Measurements from ENCODE around the gene SNX1.

The SNX1 gene

DNA sequence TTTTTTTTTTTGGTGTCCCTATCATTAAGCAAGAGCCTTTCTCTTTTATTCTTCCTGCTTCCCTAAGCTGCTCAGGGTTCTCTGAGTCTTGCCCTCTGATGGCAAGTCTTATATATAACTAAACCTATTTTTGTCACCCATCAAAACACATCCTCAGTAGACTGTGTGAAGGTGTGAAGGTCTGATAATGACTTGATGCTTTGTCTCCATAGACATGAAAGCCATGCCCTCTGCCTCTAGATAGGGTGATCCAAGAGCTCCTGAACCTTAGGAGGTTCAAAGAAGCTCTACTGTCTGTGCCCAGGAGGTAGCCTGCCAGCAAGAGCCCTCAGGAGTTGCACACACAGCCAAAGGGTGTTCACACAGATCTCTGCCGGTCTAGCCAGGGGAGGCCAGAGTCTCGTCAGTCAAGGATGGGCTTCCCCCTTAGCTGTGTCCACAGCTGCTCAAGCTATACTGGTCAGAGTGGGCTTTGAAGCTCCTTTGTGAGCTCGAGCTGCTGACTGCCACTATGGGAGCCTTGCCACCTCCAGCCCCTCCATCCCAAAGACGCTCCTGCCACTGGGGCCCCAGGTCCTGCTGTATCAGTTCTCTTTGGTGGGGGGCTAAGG, 42.7 kb downstream of the SNX1 start:
- H3K4me3 ChIP-seq: no peak overlapping the region
- H3K27ac ChIP-seq: no peak overlapping the region

DNA sequence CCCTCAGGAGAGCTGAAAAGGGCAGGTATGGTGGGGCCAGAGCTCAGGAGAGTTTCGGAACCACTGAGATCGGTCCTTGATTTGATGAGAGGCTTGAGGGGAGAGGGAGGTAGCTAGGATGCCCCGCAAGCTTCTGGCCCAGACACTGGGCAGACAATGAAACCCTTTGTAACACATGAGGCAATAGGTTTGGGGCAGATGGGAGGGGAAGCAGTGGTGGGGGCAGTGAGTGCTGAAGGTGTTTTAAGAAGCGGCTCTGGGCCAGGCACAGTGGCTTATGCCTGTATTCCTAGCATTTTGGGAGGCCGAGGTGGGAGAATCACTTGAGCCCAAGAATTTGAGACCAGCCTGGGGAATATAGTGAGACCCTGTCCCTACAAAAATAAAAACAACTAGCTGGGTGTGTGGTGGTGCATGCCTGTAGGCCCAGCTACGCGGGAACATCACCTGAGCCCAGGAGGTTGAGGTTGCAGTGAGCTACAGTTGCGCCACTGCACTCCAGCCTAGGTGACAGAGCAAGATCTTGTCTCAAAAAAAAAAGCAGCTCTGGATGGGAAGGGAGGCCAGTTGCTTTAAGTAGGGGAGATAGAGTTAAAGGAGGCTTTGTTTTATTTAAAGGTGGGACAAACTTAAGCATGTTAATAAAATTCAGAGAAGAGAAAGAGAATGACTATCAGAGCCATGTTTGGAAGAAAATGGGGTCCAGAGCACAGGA, 46.2 kb downstream of the SNX1 start:
- Histone ChIP-seq H3K4me3 (no peak overlapping the region), H3K27ac (no peak overlapping the region)

DNA sequence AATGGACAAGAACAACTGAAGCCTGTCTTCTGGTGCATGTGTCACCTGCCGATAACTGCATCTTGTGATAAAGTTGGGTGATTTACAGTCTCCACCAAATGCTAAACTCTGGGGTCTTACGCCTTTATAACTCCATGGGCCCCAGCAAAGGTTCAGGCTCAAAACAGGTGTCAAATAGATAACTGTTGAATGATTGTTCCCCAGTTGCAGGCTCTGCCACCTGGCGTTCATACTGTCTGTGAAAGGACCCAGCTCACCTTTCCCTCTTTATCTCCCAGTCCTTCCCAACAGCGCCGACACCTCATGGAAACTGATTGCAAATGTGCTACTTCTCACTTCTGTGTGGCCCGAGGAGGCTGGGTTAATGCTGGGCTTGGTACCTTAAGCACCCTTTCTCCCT, 47.5 kb downstream of the SNX1 start:
- Histone ChIP-seq H3K4me3 (no peak overlapping the region), H3K27ac (no peak overlapping the region)

DNA sequence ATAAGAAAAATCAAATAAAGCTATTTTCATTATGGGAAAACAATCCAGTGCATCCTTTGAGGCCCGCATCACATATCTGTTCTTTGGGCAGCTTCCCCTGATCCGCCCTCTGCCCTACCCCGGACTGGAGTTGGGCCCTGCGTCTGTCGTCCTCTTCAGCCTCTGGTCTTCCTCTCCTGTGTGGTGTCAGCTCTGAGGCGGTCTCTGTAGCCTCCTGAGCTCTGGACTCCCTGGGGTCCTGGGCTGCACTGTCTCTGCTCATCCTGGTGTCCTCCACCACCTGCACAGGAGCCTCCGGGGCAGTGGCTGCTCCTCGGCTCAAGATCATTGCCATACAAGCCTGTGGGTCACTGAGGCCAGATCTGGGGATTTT, 48.4 kb downstream of the SNX1 start:
- Histone ChIP-seq H3K27ac (peak overlapping the region in 1 of 21 experiments; percentile 35), H3K4me3 (no peak overlapping the region)

DNA sequence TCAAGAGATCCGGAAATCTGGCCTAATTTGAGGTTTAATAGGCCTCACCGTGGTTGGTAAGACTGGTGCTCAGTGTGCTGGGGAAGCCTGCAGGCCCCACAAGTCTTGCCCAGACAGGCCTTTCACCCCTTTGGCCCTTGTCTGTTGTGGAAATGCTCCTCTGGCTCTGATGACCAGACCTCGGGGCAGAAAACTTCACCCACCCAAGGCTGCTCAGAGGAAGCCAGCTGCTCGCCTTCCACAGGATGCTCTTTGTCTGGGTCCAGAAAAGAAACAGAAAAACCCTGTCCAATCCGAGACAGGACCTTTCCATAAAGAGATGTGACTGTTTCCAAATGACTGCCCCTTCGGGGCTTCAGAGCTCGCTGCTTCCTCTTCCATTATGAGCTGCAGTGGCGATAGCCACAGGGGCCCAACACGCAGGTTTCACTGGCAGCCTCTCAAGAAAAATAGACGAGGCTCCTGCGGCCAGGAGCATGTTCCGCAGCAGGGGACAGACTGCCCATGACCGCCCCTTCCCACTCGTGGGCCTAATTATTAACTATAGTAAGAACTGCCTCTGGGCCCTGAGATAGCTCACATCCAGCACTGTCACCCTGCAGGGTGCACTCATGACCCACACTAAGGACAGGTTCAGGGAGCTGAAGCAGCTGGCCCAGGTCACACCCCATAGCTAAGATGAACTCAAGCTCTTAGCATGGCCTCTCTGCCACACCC, 48.9 kb downstream of the SNX1 start:
- Histone ChIP-seq H3K4me3 (no peak overlapping the region), H3K27ac (no peak overlapping the region)

DNA sequence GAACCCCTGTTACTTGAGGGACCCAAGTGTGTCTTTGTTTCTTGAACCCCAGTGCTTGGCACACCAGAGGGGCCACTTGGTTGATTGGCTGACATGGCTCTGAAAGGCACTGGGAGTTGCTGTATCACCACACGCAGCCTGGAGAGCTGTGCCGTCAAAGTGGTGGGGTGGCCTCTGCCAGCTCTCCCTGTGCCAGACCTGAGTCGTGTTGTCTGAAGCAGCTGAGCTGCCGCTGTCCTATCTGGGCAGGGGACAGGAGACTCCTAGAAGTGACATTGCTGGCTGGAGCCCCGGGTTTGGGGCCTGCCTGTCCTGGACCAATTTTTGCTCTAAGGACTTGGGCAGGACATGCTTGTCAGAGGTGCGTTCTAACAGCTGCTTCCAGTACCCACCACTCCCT, 50.3 kb downstream of the SNX1 start:
- Histone ChIP-seq H3K27ac (no peak overlapping the region), H3K4me3 (no peak overlapping the region)

DNA sequence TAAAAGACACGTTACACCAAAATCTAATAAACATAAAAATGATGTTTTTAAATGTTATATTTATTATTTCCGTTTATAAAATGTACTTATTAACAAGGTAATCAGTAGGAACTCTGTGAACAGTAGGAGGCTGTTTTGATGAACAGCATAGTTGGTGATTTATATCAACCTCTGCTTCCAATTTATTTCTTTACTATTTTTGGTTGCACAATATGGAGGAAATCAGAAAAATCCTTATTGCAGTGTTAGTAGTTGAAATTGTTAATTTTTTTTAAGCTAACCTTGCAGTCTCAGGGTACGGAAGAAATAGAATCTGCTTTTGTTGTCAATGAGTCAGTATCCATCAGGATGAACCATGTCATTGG, 50.7 kb downstream of the SNX1 start:
- H3K27ac ChIP-seq: no peak overlapping the region
- no peak overlapping the region for H3K4me3 ChIP-seq

DNA sequence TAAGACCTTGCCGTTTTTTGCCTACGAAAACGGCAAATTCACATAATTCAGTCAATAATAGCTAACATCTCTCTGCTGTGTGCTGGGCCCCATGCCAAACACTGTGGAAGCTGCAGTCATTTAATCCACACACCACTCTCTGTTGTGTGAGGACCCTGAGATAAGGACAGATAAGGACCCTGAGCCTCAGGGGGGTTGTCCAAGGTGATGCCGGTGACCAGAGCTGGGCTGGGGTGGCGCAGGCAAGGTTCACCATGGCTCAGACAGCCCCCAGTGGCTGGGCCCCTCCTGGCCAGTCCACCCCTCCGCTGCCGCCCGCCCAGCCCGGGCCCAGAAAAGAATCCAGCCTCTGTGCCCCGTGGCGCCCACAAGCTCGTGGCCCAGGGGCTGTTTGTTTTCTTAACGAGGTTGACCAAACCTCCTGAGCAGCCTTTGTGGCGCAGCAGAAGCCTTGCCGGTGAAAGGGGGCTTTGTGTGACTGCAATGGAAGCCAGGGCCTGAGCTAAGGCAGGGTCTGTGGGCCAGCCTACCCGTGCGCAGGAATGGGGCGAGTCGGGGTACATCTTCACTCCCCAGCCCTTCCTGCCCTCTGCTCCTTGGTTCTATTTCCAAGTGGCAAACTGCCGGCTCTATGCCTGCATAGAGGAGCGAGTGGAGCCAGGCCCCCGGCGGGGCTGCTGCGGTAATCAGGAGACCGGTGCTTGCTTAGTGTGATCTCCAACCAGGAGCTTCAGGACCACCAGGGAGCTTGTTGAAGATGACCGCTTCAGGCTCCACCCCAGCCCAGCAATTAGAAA, 51.3 kb downstream of the SNX1 start:
- Histone ChIP-seq H3K27ac (no peak overlapping the region), H3K4me3 (no peak overlapping the region)

DNA sequence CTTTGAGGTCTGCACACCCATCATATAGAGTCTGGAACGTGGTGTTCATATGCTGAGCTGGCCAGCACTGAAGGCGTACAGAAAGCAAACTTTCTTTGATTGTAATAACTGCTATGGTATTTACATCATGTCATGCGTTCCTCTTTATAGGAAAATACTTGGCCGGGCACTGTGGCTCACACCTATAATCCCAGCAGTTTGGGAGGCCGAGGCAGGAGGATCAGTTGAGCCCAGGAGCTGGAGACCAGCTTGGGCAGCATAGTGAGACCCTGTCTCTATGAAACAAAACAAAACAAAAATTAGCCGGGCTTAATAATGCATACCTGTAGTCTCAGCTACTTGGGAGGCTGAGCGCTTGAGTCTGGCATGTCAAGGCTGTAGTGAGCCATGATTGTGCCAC, 52.4 kb downstream of the SNX1 start:
- no peak overlapping the region for H3K27ac ChIP-seq

DNA sequence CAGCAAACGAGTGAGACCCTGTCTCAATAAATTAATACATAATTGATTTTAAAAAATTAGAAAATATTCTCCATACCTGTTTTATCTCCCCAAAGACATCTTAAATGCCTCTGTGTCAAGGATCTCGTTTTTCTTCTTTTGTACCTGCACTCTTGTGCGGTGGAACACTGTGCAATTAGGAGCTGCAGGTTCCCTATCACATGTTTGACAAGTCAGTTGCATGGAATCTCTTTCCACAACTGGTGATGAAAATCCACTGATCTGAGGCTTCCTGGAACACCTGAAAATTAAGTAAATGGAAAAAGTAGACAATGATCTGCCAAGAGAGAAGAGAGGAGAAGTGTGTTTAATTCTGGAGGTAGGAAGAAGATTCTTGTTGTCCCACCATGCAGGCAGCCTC, 52.8 kb downstream of the SNX1 start:
- H3K4me3 ChIP-seq: no peak overlapping the region
- H3K27ac ChIP-seq: no peak overlapping the region

More for the DNA sequence above, 52.4 kb downstream of the SNX1 start:
- H3K4me3 ChIP-seq: no peak overlapping the region

DNA sequence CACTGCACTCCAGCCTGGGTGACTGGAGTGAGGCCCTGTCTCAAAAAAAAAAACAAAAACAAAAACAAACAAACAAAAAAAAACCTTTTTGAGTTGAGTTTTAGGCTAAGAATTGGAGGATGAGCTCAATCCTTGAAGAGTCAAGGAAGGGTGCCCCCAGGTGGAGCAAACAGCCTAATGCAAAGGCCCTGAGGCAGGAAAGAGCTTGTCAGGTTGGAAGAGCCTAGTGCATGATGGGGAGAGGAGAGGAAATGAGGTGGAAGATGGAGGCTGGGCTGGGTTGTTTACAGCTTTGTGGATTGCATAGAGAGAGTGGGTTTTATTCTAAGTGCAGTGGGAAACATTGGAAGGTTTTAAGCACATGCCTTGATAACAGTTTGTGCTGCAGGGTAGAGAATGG, 53.6 kb downstream of the SNX1 start:
- no peak overlapping the region for H3K27ac ChIP-seq
- H3K4me3 ChIP-seq: no peak overlapping the region

DNA sequence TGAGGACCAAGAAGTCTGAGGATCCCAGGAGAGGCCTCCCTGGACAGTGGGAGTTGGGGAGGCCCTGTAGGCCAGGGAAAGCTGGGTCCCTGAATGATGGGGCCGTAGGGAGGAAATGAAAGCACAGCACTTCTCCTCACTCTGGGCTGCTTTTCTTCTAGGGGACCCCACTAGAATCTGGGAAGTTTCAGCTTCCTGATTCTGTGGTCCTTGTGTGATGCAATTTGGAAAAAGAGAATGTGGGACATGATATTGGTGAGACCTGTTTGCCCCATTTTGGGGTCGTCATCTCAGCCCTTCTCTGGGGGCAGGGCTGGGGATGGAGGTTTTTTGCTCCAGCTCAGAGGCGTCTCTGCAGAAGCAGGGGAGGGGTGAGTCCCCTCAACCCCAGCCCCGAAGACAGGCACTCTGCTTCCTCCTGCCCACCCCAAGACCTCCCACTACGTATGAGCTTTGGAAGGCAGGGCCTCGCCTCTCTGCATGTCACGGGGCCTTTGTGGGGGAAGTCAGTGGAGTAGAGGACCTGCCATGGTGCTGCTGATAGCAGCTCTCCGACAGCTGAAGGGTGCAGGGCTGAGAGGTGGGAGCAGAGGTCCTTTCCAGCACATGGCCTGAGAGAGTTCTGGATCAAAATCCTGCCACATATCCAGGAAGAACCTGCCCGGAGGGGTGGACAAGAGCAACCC, 54.3 kb downstream of the SNX1 start:
- H3K4me3 ChIP-seq: no peak overlapping the region
- H3K27ac ChIP-seq: no peak overlapping the region

DNA sequence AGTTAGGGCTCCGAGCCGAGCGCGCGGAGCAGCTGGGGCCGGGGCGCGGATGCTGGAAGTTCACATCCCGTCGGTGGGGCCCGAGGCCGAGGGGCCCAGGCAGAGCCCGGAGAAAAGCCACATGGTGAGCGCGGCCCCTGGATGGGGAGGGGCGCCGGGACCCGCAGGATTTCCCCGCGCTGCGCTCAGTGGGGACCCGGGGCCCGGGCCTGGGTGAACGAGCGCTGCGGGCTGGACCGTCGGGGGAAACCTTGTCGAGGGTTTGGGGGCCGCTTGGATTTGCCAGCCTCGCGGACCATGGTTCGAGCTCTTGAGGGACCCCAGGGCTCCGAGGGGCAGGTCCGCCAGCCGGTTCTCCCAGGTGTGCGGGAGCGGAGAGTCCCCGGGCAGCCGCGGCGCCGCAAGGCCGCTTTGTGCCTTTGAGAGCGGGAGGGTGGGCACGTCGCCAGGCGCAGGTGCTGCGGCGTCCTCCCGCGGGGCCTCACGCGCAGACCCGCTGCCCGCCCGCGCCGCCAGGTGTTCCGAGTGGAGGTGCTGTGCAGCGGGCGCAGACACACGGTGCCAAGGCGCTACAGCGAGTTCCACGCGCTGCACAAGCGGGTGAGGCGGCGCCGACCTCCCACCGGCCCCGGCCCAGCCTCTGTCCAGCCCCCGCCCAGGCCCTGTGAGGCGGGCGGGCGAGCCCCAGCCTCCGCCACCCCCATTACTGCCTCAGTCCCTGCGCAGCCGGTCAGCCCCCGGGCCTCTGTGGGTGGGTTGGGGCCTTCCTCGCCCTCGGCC, 56.1 kb downstream of the SNX1 start, which contains the start of gene SNX22:
TSS of gene SNX22 (plus strand) at position 5 of the 780 bp plus-strand sequence. CDS start at position 50, 45 bp downstream.
- Histone ChIP-seq H3K4me3 (peak within 1 kb of the TSS; percentile 16 to 44 (median 37)), H3K27ac (peak within 1 kb of the TSS in 1 of 21 experiments; percentile 10)

DNA sequence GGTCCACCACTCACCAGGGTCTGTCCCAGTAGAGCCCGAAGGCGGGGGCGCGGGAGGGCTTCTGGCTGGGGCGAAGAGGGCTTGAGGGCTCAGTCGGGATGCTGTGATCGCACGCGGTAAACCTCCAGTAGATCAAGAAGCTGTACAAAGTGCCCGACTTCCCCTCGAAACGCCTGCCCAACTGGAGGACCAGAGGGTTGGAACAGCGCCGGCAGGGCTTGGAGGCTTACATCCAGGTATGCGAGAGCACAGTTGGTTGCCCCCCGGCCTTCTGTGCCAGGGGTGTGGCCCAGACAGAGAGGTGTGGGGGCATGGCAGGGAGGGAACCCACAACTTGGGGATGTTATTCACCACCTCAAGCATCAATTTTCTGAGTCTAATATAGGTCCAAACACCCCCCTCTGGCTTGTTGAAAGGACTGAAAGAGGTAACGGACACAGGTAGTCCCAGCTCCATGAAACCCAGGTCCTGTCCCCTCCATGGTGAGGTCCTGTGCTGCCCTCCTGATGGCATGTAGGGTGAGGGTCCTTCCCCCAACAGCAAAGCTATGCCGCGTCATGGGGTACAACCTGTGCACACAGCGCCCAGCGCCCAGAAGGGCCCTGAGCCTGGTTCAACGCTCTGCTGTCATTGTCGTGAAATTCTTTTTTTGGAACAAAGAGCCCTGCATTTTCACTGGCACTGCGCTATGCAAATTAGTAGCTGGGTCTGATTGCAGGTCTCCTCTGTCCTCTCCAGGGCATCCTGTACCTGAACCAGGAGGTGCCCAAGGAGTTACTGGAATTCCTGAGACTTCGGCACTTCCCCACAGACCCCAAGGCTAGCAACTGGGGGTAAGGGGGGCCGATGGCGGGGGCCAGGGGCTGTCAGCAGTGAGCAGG, 57.0 kb downstream of the SNX1 start:
- Histone ChIP-seq H3K4me3 (peak overlapping the region; percentile 16 to 44 (median 37)), H3K27ac (peak overlapping the region in 1 of 21 experiments; percentile 0)

DNA sequence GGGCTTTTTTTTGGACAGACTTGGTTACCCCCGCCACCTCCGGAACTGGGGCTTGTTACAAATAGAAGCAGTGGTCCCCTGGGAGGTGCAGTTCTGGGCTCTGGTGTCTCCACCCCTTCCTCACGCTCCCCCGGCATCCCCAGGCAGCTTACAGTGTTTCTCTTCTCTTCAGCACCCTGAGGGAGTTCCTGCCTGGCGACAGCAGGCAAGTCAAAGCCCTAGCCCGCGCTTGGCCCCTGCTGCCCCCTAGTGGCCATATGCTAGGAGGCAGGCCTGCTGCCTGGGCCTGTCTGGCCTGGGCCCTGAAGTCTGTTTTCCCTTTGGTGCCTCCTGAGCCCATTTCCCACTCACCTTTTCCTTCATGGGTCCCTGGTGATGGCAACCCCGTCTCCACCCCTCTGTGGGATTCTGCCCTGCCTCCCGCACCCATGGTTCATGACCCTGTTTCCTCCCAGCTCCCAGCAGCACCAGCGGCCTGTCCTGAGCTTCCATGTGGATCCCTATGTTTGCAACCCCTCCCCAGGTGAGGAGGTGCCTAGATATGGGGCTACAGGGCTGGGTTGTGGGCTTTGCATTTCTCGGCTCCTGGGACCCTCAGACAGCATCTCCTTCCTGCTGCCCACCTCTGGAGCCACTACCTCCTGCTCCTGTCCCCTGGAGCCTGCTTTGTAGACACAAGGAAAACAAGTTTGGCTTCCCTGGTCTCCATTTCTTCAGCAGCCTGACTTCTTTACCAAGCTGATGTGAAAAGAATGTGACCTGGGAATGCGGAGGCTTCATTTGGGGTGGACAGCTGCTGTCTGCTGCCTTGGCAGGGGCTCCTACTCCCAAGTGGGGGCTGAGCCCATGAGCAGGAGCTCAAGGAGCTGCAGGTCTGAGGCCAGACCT, 57.9 kb downstream of the SNX1 start:
- Histone ChIP-seq H3K27ac (peak overlapping the region in 8 of 21 experiments; percentile 2 to 41 (median 18)), H3K4me3 (peak overlapping the region in 1 of 7 experiments; percentile 12)

DNA sequence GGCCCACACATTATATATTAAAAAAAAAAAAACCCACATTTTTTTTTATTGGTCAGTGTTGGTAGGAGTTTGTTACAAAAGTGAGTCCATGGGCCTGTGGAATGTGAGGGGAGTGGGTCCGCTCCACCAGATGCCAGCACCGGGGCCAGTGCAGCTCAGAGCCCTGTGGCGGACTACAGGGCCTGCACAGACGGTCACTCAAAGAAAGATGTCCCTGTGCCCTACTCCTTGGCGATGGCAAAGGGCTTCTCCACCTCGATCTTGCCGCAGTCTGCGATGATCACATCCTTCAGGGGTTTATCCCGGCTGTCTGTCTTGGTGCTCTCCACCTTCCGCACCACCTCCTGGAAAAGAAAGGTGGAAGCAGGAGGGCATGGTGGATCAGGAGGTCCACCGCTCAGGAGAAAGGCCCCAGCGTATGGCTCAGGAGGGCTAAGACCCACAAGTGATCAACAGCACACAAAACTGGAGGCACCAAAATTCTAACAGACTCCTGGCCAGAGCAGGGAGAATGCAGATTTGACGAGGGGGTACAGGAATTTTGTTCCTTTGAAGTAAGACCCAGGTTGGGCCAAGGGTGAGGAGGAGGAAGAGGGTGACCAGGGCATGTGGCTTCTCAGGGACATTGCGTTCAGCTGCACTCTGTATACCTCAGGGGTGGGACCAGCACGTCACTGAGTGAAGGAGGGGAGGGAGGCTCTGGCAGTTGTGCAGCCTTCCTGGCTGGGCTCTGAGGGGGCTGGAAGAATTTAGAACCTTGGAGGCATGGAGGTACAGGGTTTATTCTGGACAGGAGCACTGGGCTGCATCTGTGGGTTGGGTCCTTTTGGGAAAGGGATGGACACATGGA, 60.2 kb downstream of the SNX1 start:
- Histone ChIP-seq H3K27ac (no peak overlapping the region), H3K4me3 (no peak overlapping the region)
